ENCODE results near the gene GHITM.
A peak's percentile ranks its signal among the peaks of the same experiment; 100 is the strongest.
"Not testable (repeated sequence)": the region's sequence is repeated elsewhere in the genome, so short reads cannot be mapped to it uniquely, and the experiment has no call there.

Gene GHITM

DNA sequence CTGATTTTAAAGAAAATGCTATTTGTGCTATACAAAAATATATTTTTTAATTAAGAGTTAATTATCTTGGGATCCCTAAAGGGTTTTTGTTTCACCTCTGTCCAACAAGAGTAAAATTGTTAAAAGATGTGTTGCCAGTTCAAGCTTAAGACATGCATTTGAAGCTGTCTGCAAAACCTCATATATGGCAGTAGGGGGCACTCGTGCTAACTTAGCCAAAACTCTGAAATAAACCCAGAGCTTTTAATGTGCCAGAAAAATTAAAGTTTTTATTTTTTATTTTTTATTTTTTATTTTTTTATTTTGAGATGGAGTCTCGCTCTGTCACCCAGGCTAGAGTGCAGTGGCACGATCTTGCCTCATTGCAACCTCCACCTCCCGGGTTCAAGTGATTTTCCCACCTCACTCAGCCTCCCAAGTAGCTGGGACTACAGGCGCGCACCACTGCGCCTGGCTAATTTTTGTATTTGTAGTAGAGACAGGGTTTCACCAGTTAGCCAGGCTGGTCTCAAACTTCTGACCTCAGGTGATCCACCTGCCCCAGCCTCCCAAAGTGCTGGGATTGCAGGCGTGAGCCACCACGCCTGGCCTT is 8.8 kb downstream of the GHITM start:
- DNase-seq = peak; percentile 19

DNA sequence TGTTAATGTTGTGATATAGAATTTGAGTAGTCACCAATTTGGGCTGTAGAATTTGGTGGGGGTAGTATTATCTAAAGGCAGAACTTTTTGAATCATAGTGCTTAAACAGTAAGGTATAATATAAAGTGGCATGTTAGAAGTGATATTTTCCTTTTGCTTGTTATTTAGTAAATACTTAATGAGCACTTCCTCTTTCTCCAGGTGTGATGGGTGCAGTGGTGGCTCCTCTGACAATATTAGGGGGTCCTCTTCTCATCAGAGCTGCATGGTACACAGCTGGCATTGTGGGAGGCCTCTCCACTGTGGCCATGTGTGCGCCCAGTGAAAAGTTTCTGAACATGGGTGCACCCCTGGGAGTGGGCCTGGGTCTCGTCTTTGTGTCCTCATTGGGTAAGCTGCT is 10.5 kb downstream of the GHITM start:
- DNase-seq = no peak

DNA sequence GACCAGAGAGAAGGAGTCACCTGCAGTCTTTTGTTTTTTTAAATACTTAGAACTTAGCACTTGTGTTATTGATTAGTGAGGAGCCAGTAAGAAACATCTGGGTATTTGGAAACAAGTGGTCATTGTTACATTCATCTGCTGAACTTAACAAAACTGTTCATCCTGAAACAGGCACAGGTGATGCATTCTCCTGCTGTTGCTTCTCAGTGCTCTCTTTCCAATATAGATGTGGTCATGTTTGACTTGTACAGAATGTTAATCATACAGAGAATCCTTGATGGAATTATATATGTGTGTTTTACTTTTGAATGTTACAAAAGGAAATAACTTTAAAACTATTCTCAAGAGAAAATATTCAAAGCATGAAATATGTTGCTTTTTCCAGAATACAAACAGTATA is 13.5 kb downstream of the GHITM start:
- no peak for DNase-seq

DNA sequence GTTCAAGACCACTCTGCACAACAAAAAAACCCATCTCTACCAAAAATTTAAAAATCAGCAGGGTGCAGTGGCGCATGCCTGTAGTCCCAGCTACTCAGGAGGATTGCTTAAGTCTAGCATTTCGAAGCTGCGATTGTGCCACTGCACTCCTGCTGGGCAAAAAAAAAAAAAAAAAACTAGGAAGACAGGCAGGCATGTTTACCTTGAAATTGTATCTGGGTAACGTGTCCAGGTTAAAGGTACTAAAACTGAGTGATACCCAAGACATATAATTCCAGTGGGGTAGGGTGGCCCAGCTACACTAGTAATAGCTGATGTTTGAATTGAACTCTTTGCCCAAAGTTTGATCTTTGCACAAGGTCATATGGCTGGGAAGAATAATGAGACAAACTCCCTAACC is 16.2 kb downstream of the GHITM start:
- DNase-seq = no peak

DNA sequence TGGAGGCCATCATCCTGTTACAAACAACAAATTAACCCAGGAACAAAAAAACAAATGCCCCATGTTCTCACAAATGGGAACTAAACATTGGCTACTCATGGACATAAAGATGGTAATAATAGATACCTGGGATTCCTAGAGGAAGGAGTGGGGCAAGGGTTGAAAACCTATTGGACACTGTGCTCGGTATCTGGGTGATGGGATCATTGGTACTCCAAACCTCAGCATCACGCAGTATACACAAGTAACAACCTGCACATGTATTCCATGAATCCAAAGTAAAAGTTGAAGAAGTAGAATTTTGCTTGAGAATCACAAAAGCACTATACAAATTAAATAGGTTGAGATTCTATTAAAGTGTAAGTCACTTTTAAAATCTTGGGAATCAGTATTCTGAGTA is 16.7 kb downstream of the GHITM start:
- no peak for DNase-seq

DNA sequence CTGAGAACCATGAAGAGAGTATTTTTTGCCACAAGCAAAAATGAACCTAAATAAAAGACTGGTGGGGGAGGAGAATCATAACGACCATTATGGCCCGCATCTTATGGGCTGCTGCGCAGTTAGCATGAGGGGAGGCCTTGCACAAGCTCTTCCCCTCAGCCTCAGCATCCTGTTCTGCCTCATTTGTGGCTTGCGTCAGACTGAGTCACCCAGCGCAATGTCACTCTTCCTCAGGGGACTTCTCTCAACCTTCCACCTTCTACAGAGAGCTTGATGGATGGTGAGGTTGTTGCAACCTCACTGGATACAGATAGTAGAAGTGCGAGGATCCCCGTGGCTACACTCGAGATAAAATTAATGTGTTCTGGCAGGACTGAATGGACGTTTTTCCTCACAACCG is 17.5 kb downstream of the GHITM start:
- peak; percentile 22 for DNase-seq

DNA sequence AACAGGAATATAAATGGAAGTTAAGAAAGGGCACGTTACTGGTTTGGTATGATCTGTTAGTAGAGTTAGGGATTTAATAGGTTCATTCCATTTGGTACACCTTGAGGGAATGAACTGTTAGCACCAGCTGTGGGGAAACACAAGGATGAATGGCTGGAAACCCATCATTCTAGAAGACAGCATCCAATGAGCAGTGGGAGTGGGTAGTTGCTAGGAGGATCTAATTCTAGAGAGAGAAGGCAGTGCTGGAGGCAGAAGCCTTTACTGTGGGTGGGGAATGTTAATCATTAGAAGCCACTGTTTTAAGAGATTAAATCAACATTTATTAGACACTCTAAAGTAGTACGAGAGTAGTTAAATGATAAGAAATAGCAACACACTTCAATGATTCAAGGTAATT is 18.8 kb downstream of the GHITM start:
- no peak for DNase-seq

DNA sequence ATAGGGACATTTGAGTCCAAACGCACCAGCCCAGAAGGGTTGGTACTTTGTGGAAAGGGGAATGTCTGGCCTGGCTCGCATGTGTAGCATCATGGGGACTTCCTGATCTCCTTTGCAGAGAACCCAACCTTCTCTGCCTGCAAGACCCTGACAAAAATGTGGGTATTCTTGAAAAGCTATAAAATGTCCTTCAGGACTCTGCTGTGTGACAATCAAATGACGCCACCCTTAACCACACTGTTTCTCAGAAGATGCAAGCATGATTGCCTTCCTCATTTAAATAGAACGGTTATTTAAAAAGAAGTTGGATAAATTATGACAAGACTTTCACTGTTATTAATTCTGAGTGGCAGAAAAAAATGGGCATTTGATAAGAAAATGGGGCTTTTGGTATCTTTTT is 19.2 kb downstream of the GHITM start:
- DNase-seq = no peak

DNA sequence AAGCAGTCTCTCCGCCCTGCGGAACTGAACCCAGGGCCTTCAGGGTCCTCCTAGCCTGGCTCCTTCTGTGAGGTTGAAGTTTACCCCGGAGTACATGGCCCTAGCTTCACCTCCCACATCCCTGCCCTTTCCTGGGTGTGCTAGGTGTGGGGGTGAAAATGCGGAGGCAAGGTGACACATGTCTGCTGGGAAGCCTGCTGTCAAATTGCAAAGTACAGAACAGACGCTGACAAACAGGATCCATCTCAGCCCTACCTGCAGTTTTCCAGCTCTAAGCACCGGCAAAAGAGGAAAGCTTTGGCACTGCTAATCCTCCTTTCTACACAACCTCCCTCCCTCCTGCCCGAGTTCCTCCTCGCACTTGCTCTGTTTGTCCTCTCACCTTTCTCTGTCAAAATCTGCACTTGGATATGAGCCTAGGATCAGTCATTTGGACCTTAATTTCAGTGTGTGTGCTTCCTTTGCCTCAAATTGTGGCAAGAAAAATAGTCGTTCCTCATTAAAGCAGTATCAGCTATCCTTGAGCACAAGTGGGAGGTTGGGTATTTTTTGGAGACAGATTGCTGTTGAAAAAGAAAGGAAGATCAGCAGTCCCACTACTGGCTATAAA is 19.9 kb downstream of the GHITM start:
- no peak for DNase-seq

DNA sequence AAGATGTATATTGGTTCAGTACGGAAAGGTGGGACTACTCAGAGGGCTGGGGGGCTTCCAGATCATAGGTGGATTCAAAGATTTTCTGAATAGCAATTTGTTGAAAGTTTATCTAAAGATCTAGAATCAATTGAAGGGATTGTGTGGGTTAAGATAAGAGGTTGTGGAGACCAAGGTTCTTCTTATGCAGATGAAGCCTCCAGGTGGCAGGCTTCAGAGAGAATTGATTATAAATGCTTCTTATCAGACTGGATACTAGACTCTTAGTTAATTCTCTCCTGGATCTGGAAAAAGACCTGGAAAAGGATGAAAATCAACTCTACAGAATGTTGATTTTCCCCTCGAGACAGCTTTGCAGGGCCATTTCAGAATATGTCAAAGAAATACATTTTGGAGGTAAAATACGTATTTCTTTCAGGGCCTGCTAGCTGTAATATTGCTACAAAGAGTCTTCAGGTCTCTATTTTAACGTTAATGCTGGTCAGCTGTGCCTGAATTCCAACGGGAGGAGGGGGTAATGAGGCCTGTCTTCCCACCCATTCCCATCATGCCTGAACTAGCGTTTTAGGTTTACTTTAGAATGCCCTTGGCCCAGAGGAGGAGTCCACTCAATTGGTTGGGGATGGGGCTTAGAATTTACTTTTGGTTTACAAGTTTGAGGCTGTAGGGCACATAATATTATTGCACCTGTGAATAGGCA is 21.5 kb downstream of the GHITM start:
- DNase-seq = no peak

DNA sequence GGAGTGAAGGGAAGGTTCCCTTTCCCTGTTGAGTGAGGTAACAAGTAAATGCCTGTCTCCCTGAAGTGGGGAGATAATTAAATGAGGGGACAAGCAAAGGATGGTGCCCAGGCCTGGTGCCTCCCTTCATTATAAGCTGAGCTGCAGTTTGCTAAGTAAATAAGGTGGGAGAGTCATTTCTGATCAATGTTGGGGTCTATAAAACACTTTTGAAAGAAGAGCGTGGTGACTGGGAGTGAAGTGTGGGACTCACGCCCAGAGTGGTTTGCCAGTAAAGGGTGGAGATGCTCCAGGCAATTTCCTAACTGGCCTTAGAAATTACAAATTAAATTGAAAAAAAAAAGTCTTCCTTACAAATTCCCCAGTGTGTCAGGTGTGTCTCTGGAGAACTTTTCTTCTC is 24.7 kb downstream of the GHITM start:
- no peak for DNase-seq

DNA sequence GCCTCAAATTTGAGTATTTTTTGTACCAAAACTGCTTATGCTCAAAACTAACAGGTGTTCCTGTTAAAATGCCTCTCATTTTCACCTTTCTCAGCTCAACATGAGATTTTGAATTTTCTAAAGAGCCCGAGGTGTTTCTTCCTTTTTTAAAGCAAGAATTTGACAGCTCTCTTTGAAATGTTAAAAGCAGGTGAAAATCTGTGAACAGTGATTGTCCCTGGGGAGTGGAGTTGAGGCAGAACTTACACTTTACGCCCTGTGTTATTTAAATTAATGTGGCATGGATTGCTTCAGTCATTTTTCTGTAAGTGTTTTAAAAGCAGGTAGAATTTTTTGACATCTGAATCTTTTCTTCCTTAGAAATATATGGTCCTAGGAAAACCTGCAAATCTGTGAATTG is 25.1 kb downstream of the GHITM start:
- DNase-seq = no peak

DNA sequence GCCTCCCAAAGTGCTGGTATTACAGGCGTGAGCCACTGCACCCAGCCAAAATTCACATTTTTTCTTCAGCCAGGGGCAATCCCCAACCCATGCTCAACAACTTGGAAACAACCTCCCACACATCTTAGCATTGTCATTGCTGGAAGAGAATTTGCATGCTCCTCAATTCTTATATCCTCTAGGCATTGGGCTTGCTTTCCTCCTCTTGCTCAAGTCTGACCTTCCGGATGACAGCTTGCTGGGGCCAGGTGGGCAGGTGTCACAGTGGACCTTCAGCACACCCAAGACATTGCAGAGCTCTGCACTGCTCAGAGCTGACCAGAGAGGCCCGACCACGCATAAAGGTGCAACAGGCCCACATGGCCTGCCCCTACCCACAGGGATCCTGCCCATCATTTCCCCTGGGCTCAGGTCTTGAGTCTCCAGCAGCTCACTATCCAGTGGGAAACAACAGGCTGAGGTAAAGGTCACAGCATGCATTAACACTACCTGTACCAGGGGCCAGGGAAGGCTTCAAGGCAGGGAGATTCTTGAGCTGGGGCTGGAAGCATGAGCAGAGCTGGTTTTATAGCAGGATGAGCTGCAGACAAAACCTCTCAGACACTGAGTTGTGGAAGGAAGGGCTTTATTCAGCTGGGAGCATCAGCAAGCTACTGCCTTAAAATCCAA is 27.4 kb downstream of the GHITM start:
- DNase-seq = no peak

DNA sequence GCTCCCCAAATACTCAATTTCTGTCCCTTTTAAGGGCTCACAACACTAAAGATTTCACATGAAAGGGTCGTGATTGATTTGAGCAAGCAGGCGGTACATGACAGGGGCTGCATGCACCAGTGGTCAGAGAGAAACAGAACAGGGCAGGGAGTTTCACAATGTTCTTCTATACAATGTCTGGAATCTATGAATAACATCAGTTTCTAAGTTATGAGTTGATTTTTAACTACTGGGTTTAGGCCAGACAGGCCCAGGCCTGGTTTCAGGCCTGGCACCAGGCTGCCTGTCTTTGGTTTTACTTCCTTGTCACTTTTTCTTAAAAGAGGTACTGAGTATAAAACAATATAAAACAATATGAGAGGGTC is 28.0 kb downstream of the GHITM start:
- not testable (repeated sequence) for DNase-seq

DNA sequence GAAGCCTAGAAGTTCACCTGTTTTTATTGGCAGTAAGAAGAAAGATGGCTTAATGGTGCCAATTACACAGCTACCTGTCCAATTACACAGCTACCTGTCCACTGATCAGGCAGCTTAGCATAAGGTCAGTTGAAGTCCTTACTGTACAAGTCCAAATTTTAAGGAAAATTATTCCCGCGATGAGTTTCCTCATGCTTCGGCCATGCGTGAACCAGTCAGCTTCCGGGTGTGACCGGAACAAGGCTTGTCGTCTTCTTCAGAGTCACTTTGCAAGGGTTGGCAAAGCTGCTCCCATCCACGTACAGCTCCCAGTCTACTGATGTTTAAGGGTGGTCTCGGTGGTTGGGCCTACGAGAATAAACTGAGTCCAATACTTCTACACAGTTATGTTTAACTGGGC is 29.1 kb downstream of the GHITM start:
- DNase-seq = not testable (repeated sequence)

DNA sequence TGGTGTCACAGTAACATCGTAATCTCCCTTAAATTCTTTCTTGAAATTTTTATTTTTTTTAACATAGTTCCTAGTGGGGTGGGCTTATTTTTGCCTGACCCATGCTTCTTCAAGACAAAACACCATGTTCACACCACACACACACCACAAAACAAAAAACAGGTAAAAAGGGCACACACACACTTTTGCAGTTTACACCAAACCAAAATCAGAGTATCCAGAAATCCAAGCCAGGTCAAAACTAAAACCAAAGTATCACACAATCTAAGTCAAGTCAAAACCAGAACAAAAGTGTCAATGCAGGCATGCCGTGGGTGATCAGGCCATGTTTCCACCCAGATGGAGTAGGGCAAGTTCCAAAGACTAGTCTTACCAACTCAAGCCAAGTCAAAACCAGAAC is 31.9 kb downstream of the GHITM start:
- DNase-seq = not testable (repeated sequence)

DNA sequence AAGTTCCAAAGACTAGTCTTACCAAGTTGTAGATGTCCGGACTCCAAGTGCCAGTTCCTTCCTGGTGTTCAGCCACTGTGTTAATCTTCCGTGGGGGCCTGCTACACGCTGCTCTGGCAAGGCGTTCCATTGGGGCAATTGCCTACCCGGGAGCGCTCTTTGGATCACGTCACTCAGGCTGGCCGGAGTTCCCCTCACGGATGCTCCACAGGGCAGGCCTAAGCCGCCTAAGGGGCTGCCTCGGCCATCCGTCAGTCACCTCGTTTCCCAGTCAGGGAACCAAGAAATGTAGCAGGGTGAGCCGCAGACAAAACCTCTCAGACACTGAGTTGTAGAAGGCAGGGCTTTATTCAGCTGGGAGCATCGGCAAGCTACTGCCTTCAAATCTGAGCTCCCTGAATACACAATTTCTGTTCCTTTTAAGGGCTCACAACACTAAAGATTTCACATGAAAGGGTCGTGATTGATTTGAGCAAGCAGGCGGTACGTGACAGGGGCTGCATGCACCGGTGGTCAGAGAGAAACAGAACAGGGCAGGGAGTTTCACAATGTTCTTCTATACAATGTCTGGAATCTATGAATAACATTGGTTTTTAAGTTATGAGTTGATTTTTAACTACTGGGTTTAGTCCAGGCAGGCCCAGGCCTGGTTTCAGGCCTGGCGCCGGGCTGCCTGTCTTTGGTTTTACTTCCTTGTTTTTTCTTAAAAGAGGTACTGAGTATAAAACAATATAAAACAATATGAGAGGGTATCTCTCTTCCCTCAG is 32.6 kb downstream of the GHITM start:
- not testable (repeated sequence) for DNase-seq

DNA sequence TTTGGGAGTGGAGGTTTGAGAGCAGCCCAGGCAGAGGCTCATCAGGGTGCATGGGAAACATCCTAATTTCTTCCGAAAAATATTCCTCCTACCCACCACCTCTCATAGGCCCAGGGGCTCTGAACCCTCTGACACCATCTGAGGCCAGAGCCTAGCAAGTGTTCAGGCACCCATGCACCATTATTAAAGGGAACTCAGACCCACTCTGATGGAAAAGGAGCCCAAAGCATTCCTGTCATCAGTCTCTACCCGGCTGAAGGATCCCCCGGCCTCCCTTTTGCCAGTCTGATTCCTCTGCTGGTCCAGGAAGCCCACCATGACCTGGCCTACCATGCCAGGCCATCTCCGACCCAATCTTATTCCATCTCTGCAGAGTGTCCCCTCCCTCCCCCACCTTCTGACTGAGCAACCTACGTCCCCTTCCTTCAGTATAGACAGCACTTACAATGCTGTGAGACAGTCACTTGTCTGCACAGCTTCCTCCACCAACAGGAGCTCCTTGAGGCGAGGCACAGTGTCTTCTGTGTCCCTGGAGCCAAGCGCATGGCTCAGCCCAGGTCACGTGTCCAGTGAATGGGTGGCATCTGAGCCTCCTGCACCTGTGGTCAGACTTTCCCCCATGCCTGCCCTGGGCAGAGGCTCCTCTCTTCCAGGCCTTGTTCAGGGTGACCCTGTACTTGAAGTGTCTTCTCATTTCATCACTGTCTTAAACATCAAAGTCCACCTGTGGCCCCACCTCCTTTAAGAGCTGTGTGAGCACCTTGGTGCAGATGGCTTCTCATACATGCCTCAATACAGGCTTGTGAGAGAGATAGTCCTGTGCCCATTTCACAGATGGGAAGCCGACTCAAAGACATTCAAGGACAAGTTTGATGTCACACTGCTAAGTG is 33.4 kb downstream of the GHITM start:
- DNase-seq = no peak

DNA sequence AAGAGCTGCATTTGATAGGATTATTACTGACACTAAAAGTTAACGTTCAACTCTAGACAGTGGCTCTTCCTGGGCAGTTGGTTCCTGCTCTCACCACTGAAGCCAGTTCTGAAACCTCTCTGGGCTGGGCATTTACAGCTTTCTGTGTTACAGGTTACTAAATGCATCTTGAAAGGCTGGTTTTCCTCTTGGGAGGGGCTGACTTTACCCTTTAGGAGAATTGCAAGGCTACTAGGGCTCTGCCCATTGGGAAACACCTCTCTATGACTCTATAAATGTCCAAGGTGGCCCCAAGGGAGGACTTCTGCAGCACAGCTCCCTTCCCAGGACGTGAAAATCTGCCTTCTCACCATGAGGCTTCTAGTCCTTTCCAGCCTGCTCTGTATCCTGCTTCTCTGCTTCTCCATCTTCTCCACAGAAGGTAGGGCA is 34.2 kb downstream of the GHITM start, which contains the start of gene GPR15LG:
TSS of gene GPR15LG (plus strand) at position 301 of the 429 bp plus-strand sequence. CDS start at position 352, 51 bp downstream.
- no peak for DNase-seq

DNA sequence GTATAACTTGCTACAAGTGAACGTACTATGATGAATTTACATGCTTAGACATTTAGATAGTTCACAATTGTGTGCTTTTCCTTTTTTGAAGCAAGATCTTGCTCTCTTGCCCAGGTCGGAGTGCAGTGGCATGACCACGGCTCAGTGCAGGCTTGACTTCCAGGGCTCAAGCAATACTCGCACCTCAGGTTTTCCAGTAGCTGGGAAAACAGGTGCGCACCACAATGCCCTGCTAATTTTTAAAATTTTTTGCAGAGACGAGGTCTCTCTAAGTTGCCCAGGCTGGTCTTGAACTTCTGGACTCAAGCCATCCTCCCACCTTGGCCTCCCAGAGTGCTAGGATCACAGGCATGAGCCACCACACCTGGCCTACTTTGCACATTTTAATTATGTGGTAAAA is 36.1 kb downstream of the GHITM start:
- no peak for DNase-seq

DNA sequence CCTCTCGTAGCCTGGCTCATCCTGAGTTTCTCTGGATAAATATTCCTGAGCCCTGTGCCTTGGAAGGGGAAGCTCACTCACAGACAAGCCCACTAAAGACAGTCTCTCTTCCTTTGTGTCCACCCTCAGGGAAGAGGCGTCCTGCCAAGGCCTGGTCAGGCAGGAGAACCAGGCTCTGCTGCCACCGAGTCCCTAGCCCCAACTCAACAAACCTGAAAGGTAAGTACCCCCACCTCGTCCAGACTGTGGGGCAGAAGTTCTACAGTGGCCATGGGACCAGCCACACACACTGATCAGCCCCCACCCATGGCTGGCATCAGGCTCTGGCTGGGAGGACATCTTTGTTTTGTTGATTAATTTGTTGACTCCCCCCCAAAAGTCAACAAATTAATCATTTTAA is 37.0 kb downstream of the GHITM start:
- DNase-seq = no peak

DNA sequence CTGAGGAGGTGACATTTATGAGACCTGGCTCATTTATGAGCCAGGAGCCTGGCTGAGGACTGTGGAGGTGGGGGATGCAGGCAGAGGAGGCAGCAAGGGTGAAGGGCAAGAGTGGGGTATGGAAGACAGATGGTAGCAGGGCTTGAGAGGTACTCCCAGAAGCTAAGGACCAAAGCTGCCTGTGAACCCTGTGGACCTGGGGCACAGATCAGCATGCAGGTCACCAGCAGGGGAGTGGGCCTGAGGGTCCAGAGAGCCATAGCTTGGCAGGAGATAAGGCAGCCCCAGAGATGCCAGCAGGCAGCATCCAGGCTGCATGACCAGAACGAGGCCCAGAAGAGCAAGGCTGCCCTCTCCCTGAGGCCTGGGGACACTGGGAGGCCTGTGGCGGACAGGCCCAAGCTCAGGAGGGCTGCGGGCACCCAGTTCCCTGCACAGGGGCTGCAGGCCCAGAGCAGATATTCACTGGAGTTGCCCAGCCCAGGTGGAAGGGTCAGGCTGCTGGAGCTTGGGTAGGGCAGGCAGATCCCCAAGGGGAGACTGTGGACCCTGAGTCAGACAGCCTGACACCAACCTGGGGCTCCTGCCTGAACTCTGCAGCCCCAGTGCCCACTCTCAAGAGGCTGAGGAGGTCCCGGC is 37.6 kb downstream of the GHITM start:
- no peak for DNase-seq

Data from retina (tissue), 1 donor.